ENCODE measurements around the gene MYH14. TPM values are rescaled to one million over a fixed set of nuclear protein-coding genes. Genes with fewer than 3 reads are reported as not detected.

The MYH14 gene
- total and polyA plus RNA-seq, 2 of the 8 experiments (the other 6 are each of a cell fraction or from before 2014, with no cell fraction given), result 17.3 to 28.6 TPM

GRCh38 chr19:50154529-50154928 is 48.9 kb upstream of the MYH14 start:
- 91% methylated on average over 8 of the region's 16 CpGs; no CpG with 5 or more reads in 1 of the 2 experiments for WGBS, 2 experiments (ENCODE audit: extremely low coverage in 1 of 2, insufficient coverage in 1 of 2, insufficient read length in 1 of 2, insufficient replicate concordance in 2 of 2, low coverage in 1 of 2, low lambda C conversion rate in 2 of 2, missing lambda C conversion rate in 1 of 2)
- Histone ChIP-seq H3K27ac (ENCODE audit: low read depth, low read length) (no peak overlapping the region), H4K91ac (replicated peaks; ENCODE audit: insufficient read length, low read length) (no peak overlapping the region), H3K23ac (ENCODE audit: insufficient read length) (no peak overlapping the region), H3K9ac (replicated peaks in 1 of 4; ENCODE audit: extremely low read depth in 1 of 4, low read depth in 3 of 4, low read length in 3 of 4) (no peak overlapping the region), H2AFZ (ENCODE audit: low read length) (no peak overlapping the region), H3K18ac (ENCODE audit: extremely low read depth, low read length) (no peak overlapping the region), H3K4ac (replicated peaks; ENCODE audit: insufficient read length, low read depth, low read length) (no peak overlapping the region), H4K8ac (ENCODE audit: extremely low read depth, insufficient read depth, low read length) (no peak overlapping the region), H2BK15ac (ENCODE audit: low read length) (no peak overlapping the region), H4K5ac (ENCODE audit: insufficient read length, low read depth, low read length) (no peak overlapping the region), H3K36me3 (ENCODE audit: control insufficient read depth in 2 of 4, insufficient read depth in 4 of 4, low read length in 3 of 4) (no peaks in the 10 kb centered on the region), H2BK20ac (ENCODE audit: low read length) (no peak overlapping the region), H3K4me2 (ENCODE audit: insufficient read depth in 1 of 2, low read depth in 2 of 2, low read length in 2 of 2) (no peak overlapping the region), H2BK5ac (ENCODE audit: low read depth, low read length) (no peak overlapping the region), H3K79me1 (ENCODE audit: low read depth, low read length) (no peaks in the 10 kb centered on the region), H2BK12ac (ENCODE audit: low read depth, low read length) (no peak overlapping the region), H2BK120ac (replicated peaks; ENCODE audit: low read depth, low read length) (no peak overlapping the region), H4K20me1 (replicated peaks in 1 of 2; ENCODE audit: control insufficient read depth in 1 of 2, insufficient read depth in 2 of 2, low read length in 2 of 2) (no peaks in the 10 kb centered on the region), H3K14ac (ENCODE audit: insufficient read length) (no peak overlapping the region), H3K27me3 (replicated peaks in 1 of 4; ENCODE audit: control insufficient read depth in 3 of 4, extremely low read depth in 1 of 4, insufficient read depth in 3 of 4, low read length in 3 of 4) (no peaks in the 10 kb centered on the region), H3K56ac (replicated peaks; ENCODE audit: insufficient read length, low read depth, low read length) (no peak overlapping the region), H2AK5ac (ENCODE audit: low read depth, low read length) (no peak overlapping the region), H3K23me2 (ENCODE audit: low read depth, low read length) (no peaks in the 10 kb centered on the region), H3K4me3 (ENCODE audit: extremely low read depth in 1 of 4, insufficient read depth in 2 of 4, low read depth in 3 of 4, low read length in 4 of 4) (no peak overlapping the region), H3K79me2 (ENCODE audit: control insufficient read depth in 1 of 2, insufficient read depth in 2 of 2, low read length in 2 of 2) (no peaks in the 10 kb centered on the region), H3K9me3 (ENCODE audit: insufficient read depth in 2 of 2, low read depth in 1 of 2, low read length in 1 of 2) (peaks cover 0 to 7% of the 10 kb centered on the region in 2 experiments; a peak in 2 of 4 replicates), H3K4me1 (replicated peaks in 1 of 4; ENCODE audit: control insufficient read depth in 3 of 4, insufficient read depth in 4 of 4, low read length in 3 of 4) (no peaks in the 10 kb centered on the region)
- FAIRE-seq (no peak), DNase-seq (ENCODE audit: low read depth in 1 of 2, low spot score in 2 of 2) (no peak)
- ChIA-PET POLR2A (ENCODE audit: partially characterized antibody) (no interaction called here), CTCF (ENCODE audit: partially characterized antibody) (interaction anchor here (0.6 to 1.9 kb wide), 7 partner anchors 18 to 203 kb away, joined by 3 to 7 read pairs (median 4); no protein-coding TSS in a partner anchor)
- TF ChIP-seq SIX5 (IDR thresholded peaks at IDR 0.05; ENCODE audit: low read depth, low read length), result no peak
- TF ChIP-seq ATF2 (IDR thresholded peaks at IDR 0.05; ENCODE audit: low read length), result no peak
- no peak for TF ChIP-seq CTCF (IDR thresholded peaks at IDR 0.05; ENCODE audit: control extremely low read depth in 1 of 3, insufficient read depth in 1 of 3, low read depth in 1 of 3, low read length in 3 of 3)
- no peak for TF ChIP-seq ASH2L (IDR thresholded peaks at IDR 0.05; ENCODE audit: low read length)
- TF ChIP-seq EZH2 (IDR thresholded peaks at IDR 0.05; ENCODE audit: low read depth, low read length, severe bottlenecking), result no peak
- TF ChIP-seq JUND (IDR thresholded peaks at IDR 0.05; ENCODE audit: low read length), result no peak
- no peak for TF ChIP-seq RXRA (IDR thresholded peaks at IDR 0.05; ENCODE audit: insufficient read depth, low read depth, low read length)
- TF ChIP-seq SRF (IDR thresholded peaks at IDR 0.05; ENCODE audit: low read depth, low read length), result no peak
- TF ChIP-seq KDM5A (IDR thresholded peaks at IDR 0.05; ENCODE audit: low read length), result no peak
- TF ChIP-seq HDAC6 (IDR thresholded peaks at IDR 0.05; ENCODE audit: low read depth, low read length), result no peak
- no peak for TF ChIP-seq CBX5 (IDR thresholded peaks at IDR 0.05; ENCODE audit: low read depth, low read length)
